ENCODE results near the gene IREB2.
A peak's percentile ranks its signal among the peaks of the same experiment; 100 is the strongest.
"Not testable (repeated sequence)": the region's sequence is repeated elsewhere in the genome, so short reads cannot be mapped to it uniquely, and the experiment has no call there.

IREB2 gene

DNA sequence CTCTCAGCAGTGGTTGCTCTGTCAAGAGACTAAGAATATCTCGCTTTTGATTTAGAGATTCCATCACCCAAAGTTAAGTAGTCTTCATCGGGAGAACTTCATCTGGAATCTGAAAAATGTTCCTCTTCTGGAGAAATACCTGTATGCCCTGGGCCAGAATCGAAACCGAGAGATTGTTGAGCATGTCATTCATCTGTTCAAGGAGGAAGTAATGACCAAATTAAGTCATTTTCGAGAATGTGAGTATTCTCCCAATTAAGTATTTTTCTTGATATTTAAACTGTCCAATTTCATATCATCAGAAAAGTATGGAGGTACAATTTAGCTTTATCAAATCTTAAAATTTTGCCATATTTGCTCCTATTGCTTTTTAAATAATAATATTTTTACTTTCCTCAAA, 89.3 kb downstream of the IREB2 start:
- no peak overlapping the region for H2AFZ ChIP-seq (ENCODE audit: low read length, unreplicated experiment)
- H3K27me3 ChIP-seq (ENCODE audit: insufficient read depth, low read length) = no peaks in the 10 kb centered on the region

DNA sequence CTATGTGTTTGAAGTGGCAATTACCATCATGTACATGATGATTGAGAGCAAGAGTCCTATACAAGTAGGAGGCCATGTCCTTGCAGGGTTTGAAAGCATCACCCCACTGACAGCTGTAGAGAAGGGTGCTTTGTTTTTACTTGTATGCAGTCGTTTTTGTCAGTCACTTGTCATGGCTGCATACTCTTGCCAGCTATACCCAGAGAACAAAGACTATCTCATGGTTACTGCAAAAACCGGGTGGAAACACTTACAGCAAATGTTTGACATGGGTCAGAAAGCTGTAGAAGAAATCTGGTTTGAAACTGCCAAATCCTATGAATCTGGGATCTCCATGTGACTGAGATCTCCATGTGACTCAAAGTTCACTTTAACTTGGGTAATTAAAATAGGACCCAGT, 95.3 kb downstream of the IREB2 start:
- Histone ChIP-seq H3K36me3 (ENCODE audit: insufficient read depth, low read length) (no peaks in the 10 kb centered on the region), H3K79me2 (ENCODE audit: control insufficient read depth, insufficient read depth, low read length, unreplicated experiment) (no peaks in the 10 kb centered on the region), H3K4me3 (ENCODE audit: low read depth, low read length) (no peak overlapping the region), H3K4me1 (ENCODE audit: control insufficient read depth, insufficient read depth, low read length, unreplicated experiment) (no peaks in the 10 kb centered on the region), H3K27me3 (ENCODE audit: insufficient read depth, low read length) (no peaks in the 10 kb centered on the region), H3K27ac (ENCODE audit: low read depth, low read length) (no peak overlapping the region), H2AFZ (ENCODE audit: low read length, unreplicated experiment) (no peak overlapping the region)

More for the DNA sequence above, 89.3 kb downstream of the IREB2 start:
- no peak overlapping the region for H3K27ac ChIP-seq (ENCODE audit: low read depth, low read length)
- H3K4me3 ChIP-seq (ENCODE audit: low read depth, low read length) = no peak overlapping the region
- no peaks in the 10 kb centered on the region for H3K36me3 ChIP-seq (ENCODE audit: insufficient read depth, low read length)
- no peaks in the 10 kb centered on the region for H3K4me1 ChIP-seq (ENCODE audit: control insufficient read depth, insufficient read depth, low read length, unreplicated experiment)
- no peaks in the 10 kb centered on the region for H3K79me2 ChIP-seq (ENCODE audit: control insufficient read depth, insufficient read depth, low read length, unreplicated experiment)

DNA sequence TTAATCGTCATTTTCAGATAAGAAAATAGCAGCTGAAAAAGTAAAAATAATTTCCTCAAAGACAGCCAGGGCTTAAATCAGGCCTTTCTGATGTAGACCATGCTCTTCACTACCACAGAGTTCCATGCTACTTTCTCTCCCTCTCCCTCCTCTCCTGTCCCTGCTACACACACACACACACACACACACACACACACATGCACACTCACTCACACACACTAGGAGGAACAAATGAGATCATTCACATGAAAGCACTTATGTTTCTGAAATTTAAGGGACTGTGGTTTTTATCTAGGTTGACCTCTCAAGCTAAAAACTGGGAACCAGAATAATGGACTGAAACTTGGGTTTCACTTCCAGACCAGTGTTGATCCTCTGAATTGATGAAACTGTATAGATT, 98.1 kb downstream of the IREB2 start:
- no peaks in the 10 kb centered on the region for H3K27me3 ChIP-seq (ENCODE audit: insufficient read depth, low read length)
- H3K4me3 ChIP-seq (ENCODE audit: low read depth, low read length) = no peak overlapping the region
- H3K36me3 ChIP-seq (ENCODE audit: insufficient read depth, low read length) = no peaks in the 10 kb centered on the region
- H3K4me1 ChIP-seq (ENCODE audit: control insufficient read depth, insufficient read depth, low read length, unreplicated experiment) = no peaks in the 10 kb centered on the region
- H3K27ac ChIP-seq (ENCODE audit: low read depth, low read length) = no peak overlapping the region
- H2AFZ ChIP-seq (ENCODE audit: low read length, unreplicated experiment) = no peak overlapping the region
- peaks cover 9% of the 10 kb centered on the region for H3K79me2 ChIP-seq (ENCODE audit: control insufficient read depth, insufficient read depth, low read length, unreplicated experiment)

DNA sequence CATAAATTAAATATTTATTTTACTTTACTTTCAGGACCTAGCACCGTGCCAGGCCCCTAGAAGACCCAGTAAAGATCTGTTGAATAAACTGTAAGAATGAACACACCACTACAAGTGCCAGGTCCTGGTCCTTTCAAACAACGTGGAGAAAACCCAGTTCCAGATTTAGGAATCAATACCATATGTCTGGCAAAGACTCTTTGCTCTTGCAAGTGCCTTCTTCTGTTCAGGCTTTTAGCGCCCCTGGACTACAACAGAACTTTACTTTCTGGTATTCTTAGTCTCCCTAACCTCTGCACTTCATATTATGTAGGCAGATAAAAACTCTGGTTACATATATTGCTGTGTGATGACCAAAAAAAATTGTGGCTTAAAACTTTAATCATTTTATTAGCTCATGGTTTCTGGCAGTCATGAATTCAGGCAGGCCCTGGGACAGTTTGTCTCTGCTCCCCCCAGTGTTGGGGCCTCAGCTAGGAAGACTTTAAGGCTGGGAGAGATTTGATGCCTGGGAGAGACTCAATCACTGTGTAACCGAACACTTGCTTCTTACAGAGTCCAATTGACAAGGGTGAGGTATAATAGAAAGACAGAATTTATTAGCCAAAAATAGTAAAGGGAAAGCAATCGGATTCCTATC, 99.4 kb downstream of the IREB2 start:
- Histone ChIP-seq H2AFZ (ENCODE audit: low read length, unreplicated experiment) (no peak overlapping the region), H3K27ac (ENCODE audit: low read depth, low read length) (no peak overlapping the region), H3K27me3 (ENCODE audit: insufficient read depth, low read length) (no peaks in the 10 kb centered on the region), H3K36me3 (ENCODE audit: insufficient read depth, low read length) (peaks cover 3% of the 10 kb centered on the region; the same call in 1 of the 2 replicates), H3K4me1 (ENCODE audit: control insufficient read depth, insufficient read depth, low read length, unreplicated experiment) (peaks cover 8% of the 10 kb centered on the region), H3K4me3 (ENCODE audit: low read depth, low read length) (no peak overlapping the region), H3K79me2 (ENCODE audit: control insufficient read depth, insufficient read depth, low read length, unreplicated experiment) (peaks cover 21% of the 10 kb centered on the region)

DNA sequence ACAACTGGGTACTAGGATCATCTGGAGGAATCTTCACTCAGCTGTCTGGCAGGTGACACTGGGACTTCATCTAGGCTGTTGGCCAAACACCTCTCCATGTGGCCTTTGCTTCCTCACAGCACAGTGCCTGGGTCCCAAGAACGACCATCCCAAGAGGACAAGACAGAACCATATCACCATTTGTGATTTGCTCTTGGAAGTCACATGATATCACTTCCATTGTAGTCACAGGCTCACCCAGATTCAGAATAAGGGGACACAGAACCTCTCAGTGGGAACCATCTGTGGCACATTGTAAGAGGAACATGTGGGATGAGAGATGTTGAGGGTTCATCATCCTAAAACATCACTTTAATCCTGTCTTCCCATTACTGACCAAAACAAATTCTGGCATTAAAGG, 100.3 kb downstream of the IREB2 start:
- H2AFZ ChIP-seq (ENCODE audit: low read length, unreplicated experiment) = no peak overlapping the region
- no peak overlapping the region for H3K4me3 ChIP-seq (ENCODE audit: low read depth, low read length)
- H3K36me3 ChIP-seq (ENCODE audit: insufficient read depth, low read length) = peaks cover 12% of the 10 kb centered on the region
- no peak overlapping the region for H3K27ac ChIP-seq (ENCODE audit: low read depth, low read length)
- H3K27me3 ChIP-seq (ENCODE audit: insufficient read depth, low read length) = no peaks in the 10 kb centered on the region
- peaks cover 17% of the 10 kb centered on the region for H3K4me1 ChIP-seq (ENCODE audit: control insufficient read depth, insufficient read depth, low read length, unreplicated experiment)
- H3K79me2 ChIP-seq (ENCODE audit: control insufficient read depth, insufficient read depth, low read length, unreplicated experiment) = peaks cover 31% of the 10 kb centered on the region

DNA sequence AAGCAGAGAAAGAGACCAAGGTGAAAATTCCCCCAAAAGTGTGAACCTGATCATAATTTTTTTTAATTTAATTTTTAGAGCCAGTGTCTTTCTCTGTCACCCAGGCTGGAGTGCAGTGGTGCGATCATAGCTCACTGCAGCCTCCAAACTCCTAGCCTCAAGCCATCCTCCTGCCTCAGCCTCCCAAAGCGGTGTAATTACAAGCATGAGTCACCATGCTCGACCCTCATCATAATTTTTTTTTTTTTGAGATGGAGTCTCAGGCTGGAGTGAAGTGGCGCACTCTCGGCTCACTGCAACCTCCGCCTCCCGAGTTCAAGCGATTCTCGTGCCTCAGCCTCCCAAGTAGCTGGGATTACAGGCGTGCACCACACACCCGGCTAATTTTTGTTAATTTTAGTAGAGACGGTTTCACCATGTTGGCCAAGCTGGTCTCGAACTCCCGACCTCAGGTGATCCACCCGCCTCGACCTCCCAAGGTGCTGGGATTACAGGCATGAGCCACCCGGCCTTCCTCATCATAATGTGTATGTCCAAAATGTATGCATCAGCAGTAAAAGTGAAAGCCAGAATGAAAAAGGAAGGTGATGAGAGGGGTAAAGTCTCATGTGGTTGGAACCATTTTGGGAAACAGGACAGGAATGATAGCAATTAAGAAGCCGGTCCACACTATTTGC, 101.6 kb downstream of the IREB2 start:
- Histone ChIP-seq H3K4me1 (ENCODE audit: control insufficient read depth, insufficient read depth, low read length, unreplicated experiment) (peaks cover 17% of the 10 kb centered on the region), H2AFZ (ENCODE audit: low read length, unreplicated experiment) (peak overlapping the region; percentile 94), H3K27ac (ENCODE audit: low read depth, low read length) (peak overlapping the region; percentile 69; the same call in 1 of the 2 replicates), H3K79me2 (ENCODE audit: control insufficient read depth, insufficient read depth, low read length, unreplicated experiment) (peaks cover 31% of the 10 kb centered on the region), H3K36me3 (ENCODE audit: insufficient read depth, low read length) (peaks cover 17% of the 10 kb centered on the region), H3K4me3 (ENCODE audit: low read depth, low read length) (peak overlapping the region; percentile 83)
- H3K27me3 ChIP-seq (ENCODE audit: insufficient read depth, low read length) = not testable (repeated sequence)

DNA sequence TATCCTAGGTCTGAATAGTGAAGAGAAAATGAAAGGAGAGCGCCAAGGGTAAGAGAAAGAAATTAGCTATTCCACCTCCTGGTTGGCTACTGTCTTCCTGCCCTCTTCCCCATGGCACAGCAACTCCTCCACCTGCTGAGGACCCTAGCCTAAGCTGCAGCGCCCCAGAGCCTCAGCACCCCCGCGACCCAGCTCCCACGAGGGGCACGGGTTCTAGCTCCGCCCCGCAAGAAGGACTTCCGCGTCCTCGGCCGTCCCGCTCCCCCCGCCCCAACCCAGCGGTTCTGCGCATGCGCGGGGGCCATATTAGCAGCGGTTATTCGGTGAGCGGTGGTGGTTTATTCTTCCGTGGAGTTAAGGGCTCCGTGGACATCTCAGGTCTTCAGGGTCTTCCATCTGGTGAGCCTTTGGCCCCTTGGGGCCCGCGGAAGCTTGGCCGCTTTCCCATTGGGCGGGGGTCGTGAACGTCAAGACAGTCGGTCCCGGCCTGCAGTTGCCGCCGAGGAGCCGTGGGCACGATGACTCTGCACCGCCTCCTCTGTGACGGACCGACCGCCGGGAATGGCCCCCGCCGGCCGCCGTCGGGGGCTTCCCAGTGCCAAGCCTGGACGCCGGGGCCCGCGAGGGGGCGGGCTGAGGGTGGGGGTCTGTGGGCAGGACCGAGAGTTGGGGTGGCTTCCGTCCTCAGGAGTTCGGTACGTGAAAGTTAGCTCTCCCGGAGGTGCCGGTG, 102.3 kb downstream of the IREB2 start, which contains the start of gene PSMA4:
TSS of gene PSMA4 (plus strand) at position 304 of the 730 bp plus-strand sequence. CDS start 1,484 bp downstream, outside the sequence.
- H3K27ac ChIP-seq (ENCODE audit: low read depth, low read length) = peak within 1 kb of the TSS; percentile 69
- peaks cover 31% of the 10 kb centered on the region for H3K79me2 ChIP-seq (ENCODE audit: control insufficient read depth, insufficient read depth, low read length, unreplicated experiment)
- peaks cover 17% of the 10 kb centered on the region for H3K4me1 ChIP-seq (ENCODE audit: control insufficient read depth, insufficient read depth, low read length, unreplicated experiment)
- H3K36me3 ChIP-seq (ENCODE audit: insufficient read depth, low read length) = peaks cover 24% of the 10 kb centered on the region
- H2AFZ ChIP-seq (ENCODE audit: low read length, unreplicated experiment) = peak within 1 kb of the TSS; percentile 94
- H3K4me3 ChIP-seq (ENCODE audit: low read depth, low read length) = peak within 1 kb of the TSS; percentile 83
- no peaks in the 10 kb centered on the region for H3K27me3 ChIP-seq (ENCODE audit: insufficient read depth, low read length)

DNA sequence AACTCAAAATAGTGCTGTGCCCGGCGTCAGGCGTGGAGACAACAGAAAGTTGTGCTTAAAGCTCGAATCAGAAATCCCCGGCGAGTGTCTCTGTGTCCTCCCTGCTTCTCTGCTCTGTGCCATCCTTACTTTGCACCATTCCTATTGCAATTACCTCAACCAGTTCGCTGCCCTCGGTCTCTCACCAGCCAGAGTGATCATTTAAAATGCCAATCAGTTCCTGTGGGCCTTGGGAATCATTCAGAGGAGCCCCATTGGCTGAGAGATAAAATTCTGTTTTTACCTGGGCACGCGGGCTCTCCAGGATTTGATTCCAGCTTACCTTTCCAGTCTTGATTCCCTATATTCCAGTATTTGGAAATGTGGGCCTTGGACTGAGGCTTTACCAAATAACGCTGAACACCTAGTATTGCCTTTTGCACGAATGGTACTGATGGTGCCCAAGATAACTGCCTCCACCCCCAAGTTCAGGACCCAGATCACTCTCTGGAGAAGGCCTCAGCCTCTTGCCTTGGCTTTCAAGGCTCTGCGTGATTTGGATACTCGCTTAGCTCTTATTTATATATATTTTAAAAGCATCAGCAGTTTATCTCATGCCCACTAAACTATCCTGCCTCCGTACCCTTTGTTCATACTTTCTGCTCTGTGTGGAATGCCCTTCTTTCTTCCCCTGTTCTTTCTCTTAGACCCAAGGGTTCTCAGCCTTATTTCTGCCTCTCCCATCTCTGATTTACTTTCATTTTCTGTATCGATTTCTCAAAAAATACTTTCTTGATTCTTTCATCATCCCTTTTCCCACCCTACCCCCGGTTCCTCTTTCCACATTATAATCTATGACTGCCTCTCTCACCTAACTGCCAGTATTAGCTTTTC, 103.1 kb downstream of the IREB2 start:
- Histone ChIP-seq H3K27me3 (ENCODE audit: insufficient read depth, low read length) (no peaks in the 10 kb centered on the region), H3K36me3 (ENCODE audit: insufficient read depth, low read length) (peaks cover 32% of the 10 kb centered on the region), H3K79me2 (ENCODE audit: control insufficient read depth, insufficient read depth, low read length, unreplicated experiment) (peaks cover 31% of the 10 kb centered on the region), H2AFZ (ENCODE audit: low read length, unreplicated experiment) (peak overlapping the region; percentile 94), H3K4me3 (ENCODE audit: low read depth, low read length) (peak overlapping the region; percentile 83), H3K4me1 (ENCODE audit: control insufficient read depth, insufficient read depth, low read length, unreplicated experiment) (peaks cover 17% of the 10 kb centered on the region), H3K27ac (ENCODE audit: low read depth, low read length) (peak overlapping the region; percentile 69)

DNA sequence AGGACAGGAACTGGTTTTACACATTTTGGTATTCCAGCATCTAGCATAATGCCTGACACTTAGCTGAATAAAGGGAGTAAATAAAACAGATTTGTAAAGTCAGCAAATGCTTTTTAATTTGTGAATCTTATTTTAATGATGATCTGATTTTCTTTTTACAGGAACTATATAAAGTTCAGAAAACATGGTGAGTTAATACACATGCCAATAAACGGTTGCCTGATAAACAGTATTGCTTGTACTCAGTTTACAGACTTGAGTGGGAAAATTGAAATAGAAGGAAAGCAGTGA, 103.7 kb downstream of the IREB2 start:
- H2AFZ ChIP-seq (ENCODE audit: low read length, unreplicated experiment) = no peak overlapping the region
- H3K79me2 ChIP-seq (ENCODE audit: control insufficient read depth, insufficient read depth, low read length, unreplicated experiment) = peaks cover 31% of the 10 kb centered on the region
- peaks cover 35% of the 10 kb centered on the region for H3K36me3 ChIP-seq (ENCODE audit: insufficient read depth, low read length)
- peaks cover 17% of the 10 kb centered on the region for H3K4me1 ChIP-seq (ENCODE audit: control insufficient read depth, insufficient read depth, low read length, unreplicated experiment)
- no peaks in the 10 kb centered on the region for H3K27me3 ChIP-seq (ENCODE audit: insufficient read depth, low read length)
- H3K27ac ChIP-seq (ENCODE audit: low read depth, low read length) = peak overlapping the region; percentile 69
- peak overlapping the region; percentile 83 for H3K4me3 ChIP-seq (ENCODE audit: low read depth, low read length)

DNA sequence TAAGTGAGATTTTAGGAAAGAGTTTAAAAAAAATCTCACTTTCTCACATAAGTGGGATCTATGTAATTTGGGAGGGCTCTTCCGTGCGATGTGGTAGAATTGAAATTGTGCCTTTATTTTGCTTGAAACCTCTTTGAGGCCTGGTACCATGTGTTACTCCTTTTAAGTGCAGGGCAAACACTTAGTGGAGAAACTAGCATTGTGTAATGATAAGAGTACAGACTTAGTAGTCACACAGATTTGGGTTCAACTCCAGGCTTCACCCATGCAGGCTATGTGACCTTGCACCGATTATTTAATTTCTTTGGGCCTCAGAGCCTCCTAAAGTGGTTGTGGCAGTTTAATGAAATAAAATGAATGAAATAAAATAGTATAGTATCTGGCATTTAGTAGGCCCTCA, 104.6 kb downstream of the IREB2 start:
- H2AFZ ChIP-seq (ENCODE audit: low read length, unreplicated experiment) = no peak overlapping the region
- H3K27ac ChIP-seq (ENCODE audit: low read depth, low read length) = no peak overlapping the region
- peaks cover 17% of the 10 kb centered on the region for H3K4me1 ChIP-seq (ENCODE audit: control insufficient read depth, insufficient read depth, low read length, unreplicated experiment)
- peaks cover 31% of the 10 kb centered on the region for H3K79me2 ChIP-seq (ENCODE audit: control insufficient read depth, insufficient read depth, low read length, unreplicated experiment)
- H3K4me3 ChIP-seq (ENCODE audit: low read depth, low read length) = peak overlapping the region; percentile 83
- H3K27me3 ChIP-seq (ENCODE audit: insufficient read depth, low read length) = no peaks in the 10 kb centered on the region
- H3K36me3 ChIP-seq (ENCODE audit: insufficient read depth, low read length) = peaks cover 42% of the 10 kb centered on the region
